ENCODE data around the gene STXBP1.

DNA sequence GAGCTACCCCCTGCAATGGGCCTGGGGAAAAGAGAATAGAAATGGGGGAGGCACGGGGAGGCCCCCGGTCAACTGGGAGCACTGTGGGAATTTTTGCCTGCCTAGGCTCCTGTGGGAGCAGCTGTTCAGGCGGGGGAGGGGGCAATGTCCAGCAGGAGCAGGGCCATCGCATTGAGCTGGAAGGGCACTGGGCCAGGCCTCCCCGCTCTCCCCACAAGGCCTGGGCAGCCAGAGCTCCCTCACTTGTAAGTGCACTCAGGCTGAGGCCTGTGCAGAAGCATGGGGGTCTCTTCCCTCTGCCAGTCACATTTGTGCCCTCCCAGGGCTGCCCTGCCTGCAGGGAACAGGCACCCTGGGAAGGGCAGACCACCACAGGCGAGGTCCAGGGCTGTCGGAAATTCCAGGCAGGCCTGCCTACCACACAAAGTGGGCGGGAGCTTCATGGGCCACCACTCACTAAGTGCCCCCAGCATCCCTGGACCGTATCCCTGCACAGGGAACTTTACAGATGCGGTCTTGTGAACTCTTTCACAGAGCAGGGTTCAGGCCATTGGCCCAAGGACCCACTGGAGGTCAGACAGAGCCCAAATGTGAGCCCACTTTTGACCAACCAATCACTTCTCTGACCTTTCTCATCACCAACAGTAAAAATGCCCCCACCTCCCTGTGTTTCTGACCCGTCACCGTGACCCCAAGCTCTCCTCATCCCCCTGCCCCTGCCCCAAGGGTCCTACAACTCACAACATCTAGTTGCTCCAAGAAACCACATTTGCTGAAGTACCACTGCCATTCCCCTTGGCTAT is 93.7 kb downstream of the STXBP1 start:
- TF ChIP-seq CTCF (conservative IDR thresholded peaks at IDR 0.05; ENCODE audit: low read depth, low read length) (no peak), EZH2 (IDR thresholded peaks at IDR 0.05; ENCODE audit: borderline replicate concordance, low read depth, low read length, poor library complexity, severe bottlenecking) (no peak)
